CD4-positive, alpha-beta memory T cell (primary cell): Measurements from ENCODE around the gene IFITM5. TPM values are rescaled to one million over a fixed set of nuclear protein-coding genes. Genes with fewer than 3 reads are reported as not detected.

Source experiments
- CTCF ChIA-PET: fragments of 350-600 bp; sonication (Branson Sonifier 250); formaldehyde crosslinking; loops from one replicate; lab custom pipeline; 2021; ENCODE audit warnings: inconsistent platforms; ENCODE audit not compliant: partially characterized antibody; lab: Charles Lee
- POLR2A ChIA-PET: fragments of 350-600 bp; sonication (Branson Sonifier 250); formaldehyde crosslinking; loops from one replicate; lab custom pipeline; 2021; ENCODE audit not compliant: partially characterized antibody; lab: Charles Lee
- DNase-seq, 5 donors: peaks; one replicate each; pipeline versions ENCODE4 v3.0.0 to v3.0.0-alpha.2; 2020 to 2022; ENCODE audit warnings: mixed read lengths in 1 of 5
- H3K27ac ChIP-seq: one replicate; pipeline ENCODE4 v1.7.0; 2013; ENCODE audit warnings: low read depth, low read length
- H3K27me3 ChIP-seq: 2 replicates; pipeline ENCODE4 v1.7.0; 2013; ENCODE audit warnings: mild to moderate bottlenecking, low read length, moderate library complexity; ENCODE audit not compliant: insufficient read depth
- H3K36me3 ChIP-seq: 2 replicates; pipeline ENCODE4 v1.7.0; 2013; ENCODE audit warnings: mild to moderate bottlenecking, low read length, moderate library complexity; ENCODE audit not compliant: insufficient read depth
- H3K4me1 ChIP-seq: 2 replicates; pipeline ENCODE4 v1.7.0; 2013; ENCODE audit warnings: mild to moderate bottlenecking, low read length, moderate library complexity; ENCODE audit not compliant: insufficient read depth
- H3K4me3 ChIP-seq, 2 donors: one replicate each; pipeline ENCODE4 v1.7.0; 2013; ENCODE audit warnings: low read length in 2 of 2, mild to moderate bottlenecking in 1 of 2
- H3K9me3 ChIP-seq, 2 donors: one replicate each; pipeline ENCODE4 v1.7.0; 2013; ENCODE audit warnings: low read length in 2 of 2, control low read depth in 1 of 2; ENCODE audit not compliant: control insufficient read depth in 1 of 2
- H3K27ac Mint-ChIP-seq, 7 donors: one replicate each; pipeline ENCODE4 v1.8.0; 2020 to 2021; ENCODE audit warnings: mixed read lengths in 7 of 7, mild to moderate bottlenecking in 6 of 7, inconsistent platforms in 3 of 7, moderate library complexity in 3 of 7
- H3K27me3 Mint-ChIP-seq, 2 donors: one replicate each; pipeline ENCODE4 v1.8.0; 2020 to 2021; ENCODE audit warnings: mixed read lengths in 2 of 2
- H3K36me3 Mint-ChIP-seq, 2 donors: one replicate each; pipeline ENCODE4 v1.8.0; 2020 to 2021; ENCODE audit warnings: mixed read lengths in 2 of 2, inconsistent platforms in 1 of 2, mild to moderate bottlenecking in 1 of 2
- H3K4me1 Mint-ChIP-seq, 4 donors: one replicate each; pipeline ENCODE4 v1.8.0; 2020 to 2021; ENCODE audit warnings: mixed read lengths in 4 of 4, mild to moderate bottlenecking in 1 of 4
- H3K4me3 Mint-ChIP-seq, 8 donors: one replicate each; pipeline ENCODE4 v1.8.0; 2020 to 2021; ENCODE audit warnings: mixed read lengths in 8 of 8, mild to moderate bottlenecking in 7 of 8, moderate library complexity in 6 of 8, inconsistent platforms in 3 of 8
- H3K9me3 Mint-ChIP-seq, 8 donors: one replicate each; pipeline ENCODE4 v1.8.0; 2020 to 2021; ENCODE audit warnings: mixed read lengths in 8 of 8, mild to moderate bottlenecking in 5 of 8, inconsistent platforms in 3 of 8, moderate library complexity in 1 of 8
- intact Hi-C: fragments of 100-400 bp; cut with micrococcal nuclease; formaldehyde crosslinking; loops from one replicate; pipeline ENCODE4 v1.15.1; 2023
- polyA plus RNA-seq, 2 donors: library from polyadenylated mRNA; unstranded; fragments of 300-500 nt; fragmentation: Illumina TruSeq; gene quantifications; one replicate each; pipeline ENCODE4 v1.2.3, GENCODE V29; 2021
- total RNA-seq, 2 experiments: library from RNA; stranded (reverse); gene quantifications; one replicate each; pipeline ENCODE4 v1.2.3, GENCODE V29; 2021

IFITM5 gene
- total and polyA plus RNA-seq, 4 experiments from 2014 or later = not detected

GRCh38 chr11:292211-293121 lies 6.9 kb downstream of the IFITM5 start:
- H3K27me3 ChIP-seq = no peaks in the 10 kb centered on the region
- H3K4me3 Mint-ChIP-seq = peak overlapping the region in 1 of 8 donors; percentile 7
- H3K27ac ChIP-seq = no peak overlapping the region
- peaks cover 8% of the 10 kb centered on the region for H3K36me3 ChIP-seq
- DNase-seq = peak in 1 of 5 donors; percentile 41
- H3K9me3 ChIP-seq = no peaks in the 10 kb centered on the region
- CTCF ChIA-PET = interaction anchor here (0.8 to 1.5 kb wide), 2 partner anchors 12 to 71 kb away, joined by 3 to 5 read pairs; no protein-coding TSS in a partner anchor
- H3K4me3 ChIP-seq = no peak overlapping the region
- POLR2A ChIA-PET = interaction anchor here (0.5 to 9.9 kb wide), 5 partner anchors 12 to 157 kb away, joined by 3 to 148 read pairs (median 9); partner anchors contain the start of genes BET1L, IFITM2, NLRP6 and RIC8A
- peaks cover 0 to 30% of the 10 kb centered on the region in 2 donors for H3K36me3 Mint-ChIP-seq
- H3K4me1 Mint-ChIP-seq = peaks cover 10 to 38% (median 23%) of the 10 kb centered on the region in 4 donors
- H3K27ac Mint-ChIP-seq = peak overlapping the region in 2 of 7 donors; percentile 25 to 42
- peaks cover 25% of the 10 kb centered on the region for H3K4me1 ChIP-seq
- intact Hi-C loops = no loop called here
- H3K27me3 Mint-ChIP-seq = no peaks in the 10 kb centered on the region
- peaks cover 0 to 1% (median 0%) of the 10 kb centered on the region in 8 donors for H3K9me3 Mint-ChIP-seq

- DNase-seq = peak in 1 of 5 donors; percentile 28
- peaks cover 0 to 34% of the 10 kb centered on the region in 2 donors for H3K36me3 Mint-ChIP-seq
- peak overlapping the region in 4 of 8 donors; percentile 17 to 76 (median 38) for H3K4me3 Mint-ChIP-seq
- peaks cover 0 to 1% (median 0%) of the 10 kb centered on the region in 8 donors for H3K9me3 Mint-ChIP-seq
- CTCF ChIA-PET = interaction anchor here (0.8 to 3.1 kb wide), 3 partner anchors 13 to 72 kb away, joined by 3 to 12 read pairs (median 5); no protein-coding TSS in a partner anchor
- H3K27ac Mint-ChIP-seq = peak overlapping the region; percentile 42 to 89 (median 73)
- intact Hi-C loops = no loop called here
- H3K4me1 Mint-ChIP-seq = peaks cover 9 to 40% (median 21%) of the 10 kb centered on the region in 4 donors
- no peak overlapping the region for H3K27ac ChIP-seq
- peaks cover 8% of the 10 kb centered on the region for H3K36me3 ChIP-seq
- H3K27me3 Mint-ChIP-seq = no peaks in the 10 kb centered on the region
- no peaks in the 10 kb centered on the region for H3K27me3 ChIP-seq
- H3K4me1 ChIP-seq = peaks cover 22% of the 10 kb centered on the region
- POLR2A ChIA-PET = interaction anchor here (0.5 to 14.3 kb wide), 13 partner anchors 11 to 158 kb away, joined by 3 to 549 read pairs (median 29); partner anchors contain the start of genes BET1L, IFITM2, NLRP6 and PTDSS2
- H3K4me3 ChIP-seq = no peak overlapping the region
- no peaks in the 10 kb centered on the region for H3K9me3 ChIP-seq
Observed at GRCh38 chr11:291281-292210, 7.8 kb downstream of the IFITM5 start.

GRCh38 chr11:290621-291231 lies 8.6 kb downstream of the IFITM5 start:
- peaks cover 4 to 34% of the 10 kb centered on the region in 2 donors for H3K36me3 Mint-ChIP-seq
- no peaks in the 10 kb centered on the region for H3K9me3 ChIP-seq
- H3K36me3 ChIP-seq = peaks cover 8% of the 10 kb centered on the region
- H3K4me1 ChIP-seq = peaks cover 30% of the 10 kb centered on the region
- peak in 1 of 5 donors; percentile 40 for DNase-seq
- ChIA-PET CTCF (interaction anchor here (0.8 to 3.1 kb wide), 3 partner anchors 14 to 40 kb away, joined by 4 to 12 read pairs (median 5); no protein-coding TSS in a partner anchor), POLR2A (interaction anchor here (1.0 to 14.3 kb wide), 13 partner anchors 10 to 158 kb away, joined by 3 to 549 read pairs (median 31); partner anchors contain the start of genes ANO9, BET1L, IFITM2 and NLRP6)
- H3K9me3 Mint-ChIP-seq = peaks cover 0 to 1% (median 0%) of the 10 kb centered on the region in 8 donors
- peak overlapping the region in 6 of 7 donors; percentile 42 to 89 (median 67) for H3K27ac Mint-ChIP-seq
- peak overlapping the region in 4 of 8 donors; percentile 4 to 76 (median 34) for H3K4me3 Mint-ChIP-seq
- peaks cover 11 to 44% (median 25%) of the 10 kb centered on the region in 4 donors for H3K4me1 Mint-ChIP-seq
- H3K27me3 ChIP-seq = no peaks in the 10 kb centered on the region
- no peak overlapping the region for H3K4me3 ChIP-seq
- H3K27me3 Mint-ChIP-seq = no peaks in the 10 kb centered on the region
- intact Hi-C loops = no loop called here
- H3K27ac ChIP-seq = peak overlapping the region; percentile 55

GRCh38 chr11:289712-290620 lies 9.4 kb downstream of the IFITM5 start:
- no peaks in the 10 kb centered on the region for H3K9me3 Mint-ChIP-seq

GRCh38 chr11:289398-289711 lies 10.0 kb downstream of the IFITM5 start:
- peak in 3 of 5 donors; percentile 51 to 66 (median 52) for DNase-seq
- H3K4me1 Mint-ChIP-seq = peaks cover 11 to 47% (median 28%) of the 10 kb centered on the region in 4 donors
- POLR2A ChIA-PET = interaction anchor here (1.0 to 14.3 kb wide), 17 partner anchors 9 to 520 kb away, joined by 4 to 549 read pairs (median 27); partner anchors contain the start of genes BET1L, IFITM2, IFITM5 and NLRP6
- CTCF ChIA-PET = interaction anchor here (0.8 to 3.1 kb wide), 4 partner anchors 27 to 159 kb away, joined by 3 to 12 read pairs (median 4); no protein-coding TSS in a partner anchor
- H3K27me3 Mint-ChIP-seq = no peaks in the 10 kb centered on the region
- H3K4me3 Mint-ChIP-seq = peak overlapping the region; percentile 63 to 82 (median 76)
- H3K36me3 ChIP-seq = peaks cover 8% of the 10 kb centered on the region
- peak overlapping the region; percentile 79 to 94 (median 89) for H3K27ac Mint-ChIP-seq
- H3K27me3 ChIP-seq = no peaks in the 10 kb centered on the region
- intact Hi-C loops = loop anchor here (2.0 to 5.0 kb wide), 2 partner anchors 19 to 52 kb away; partner anchors contain the start of genes PSMD13 and SIRT3
- H3K4me3 ChIP-seq = no peak overlapping the region
- H3K9me3 ChIP-seq = no peaks in the 10 kb centered on the region
- no peaks in the 10 kb centered on the region for H3K9me3 Mint-ChIP-seq
- H3K4me1 ChIP-seq = peaks cover 33% of the 10 kb centered on the region
- H3K27ac ChIP-seq = peak overlapping the region; percentile 55
- peaks cover 4 to 28% of the 10 kb centered on the region in 2 donors for H3K36me3 Mint-ChIP-seq

More at GRCh38 chr11:289712-290620, 9.4 kb downstream of the IFITM5 start:
- intact Hi-C loops = loop anchor here (2.0 to 5.0 kb wide), 2 partner anchors 19 to 53 kb away; partner anchors contain the start of genes PSMD13 and SIRT3
- peak in 1 of 5 donors; percentile 46 for DNase-seq
- H3K27me3 ChIP-seq = no peaks in the 10 kb centered on the region
- Mint-ChIP-seq H3K4me3 (peak overlapping the region; percentile 66 to 82 (median 78)), H3K27me3 (no peaks in the 10 kb centered on the region), H3K36me3 (peaks cover 4 to 33% of the 10 kb centered on the region in 2 donors), H3K4me1 (peaks cover 11 to 47% (median 28%) of the 10 kb centered on the region in 4 donors), H3K27ac (peak overlapping the region; percentile 85 to 94 (median 89))
- peaks cover 8% of the 10 kb centered on the region for H3K36me3 ChIP-seq
- ChIA-PET POLR2A (interaction anchor here (1.0 to 14.3 kb wide), 18 partner anchors 9 to 159 kb away, joined by 3 to 549 read pairs (median 26); partner anchors contain the start of genes ANO9, BET1L, IFITM2 and IFITM5), CTCF (interaction anchor here (0.8 to 3.1 kb wide), 5 partner anchors 15 to 159 kb away, joined by 3 to 12 read pairs (median 4); no protein-coding TSS in a partner anchor)
- H3K4me1 ChIP-seq = peaks cover 33% of the 10 kb centered on the region
- H3K27ac ChIP-seq = peak overlapping the region; percentile 55
- no peak overlapping the region for H3K4me3 ChIP-seq
- H3K9me3 ChIP-seq = no peaks in the 10 kb centered on the region
